Activated naive CD4-positive, alpha-beta T cell treated with anti-CD3 and anti-CD28 coated beads for 36 hours (primary cell): ENCODE data around the gene SZRD1. TPM values are rescaled to one million over a fixed set of nuclear protein-coding genes. Genes with fewer than 3 reads are reported as not detected.
"Not testable (repeated sequence)": the region's sequence is repeated elsewhere in the genome, so short reads cannot be mapped to it uniquely, and the experiment has no call there.

Source experiments
- CTCF ChIA-PET: fragments of 350-600 bp; sonication (Branson Sonifier 250); formaldehyde crosslinking; loops from one replicate; lab custom pipeline; 2021; ENCODE audit warnings: antibody characterized with exemption; lab: Charles Lee
- DNase-seq: peaks from one replicate; pipeline ENCODE4 v3.0.0-alpha.2; 2020
- H3K27ac Mint-ChIP-seq: one replicate; pipeline ENCODE4 v1.8.0; 2021; ENCODE audit warnings: mild to moderate bottlenecking, mixed read lengths
- H3K27me3 Mint-ChIP-seq: one replicate; pipeline ENCODE4 v1.8.0; 2021; ENCODE audit warnings: low read depth, mixed read lengths
- H3K36me3 Mint-ChIP-seq: one replicate; pipeline ENCODE4 v1.8.0; 2021; ENCODE audit warnings: low read depth, mixed read lengths
- H3K4me1 Mint-ChIP-seq: one replicate; pipeline ENCODE4 v1.8.0; 2021; ENCODE audit warnings: low read depth, mixed read lengths
- H3K4me3 Mint-ChIP-seq: one replicate; pipeline ENCODE4 v1.8.0; 2021; ENCODE audit warnings: mild to moderate bottlenecking, moderate library complexity, mixed read lengths
- H3K9me3 Mint-ChIP-seq: one replicate; pipeline ENCODE4 v1.8.0; 2021; ENCODE audit warnings: mixed read lengths
- intact Hi-C: fragments of 100-400 bp; cut with micrococcal nuclease; formaldehyde crosslinking; loops from one replicate; pipeline ENCODE4 v1.15.1; 2023
- total RNA-seq, 2 experiments: library from RNA; stranded (reverse); gene quantifications; one replicate each; pipeline ENCODE4 v1.2.3, GENCODE V29; 2021

The SZRD1 gene, protein sequence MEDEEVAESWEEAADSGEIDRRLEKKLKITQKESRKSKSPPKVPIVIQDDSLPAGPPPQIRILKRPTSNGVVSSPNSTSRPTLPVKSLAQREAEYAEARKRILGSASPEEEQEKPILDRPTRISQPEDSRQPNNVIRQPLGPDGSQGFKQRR
- total RNA-seq: 100 to 1,000 TPM; 169 to 179 TPM

DNA sequence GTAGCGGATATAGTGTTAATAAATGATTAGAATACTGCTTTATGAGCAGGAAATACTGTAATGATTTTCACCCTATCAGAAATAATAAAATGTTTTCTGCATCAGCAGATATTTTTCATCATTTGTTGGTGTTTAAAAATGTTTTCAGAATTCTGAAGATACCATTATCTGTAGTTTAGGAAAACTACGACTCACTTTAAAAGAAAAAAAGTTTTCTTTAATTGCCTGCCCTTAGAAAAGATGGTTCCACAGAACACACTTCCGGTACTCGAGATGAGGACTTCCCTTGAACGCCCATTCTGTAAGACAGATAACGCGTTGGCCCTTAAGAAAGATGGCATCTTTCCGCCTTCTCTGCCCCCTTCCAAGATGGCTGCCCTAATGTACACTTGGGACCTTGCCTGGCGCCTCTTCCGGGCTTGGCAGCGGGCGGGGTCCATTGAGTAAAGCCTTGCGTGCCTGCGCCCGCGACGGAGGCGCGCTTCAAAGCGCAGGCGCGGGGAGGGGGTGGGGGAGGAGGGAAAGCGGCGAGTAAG, at the start of gene SZRD1:
TSS of gene SZRD1 (plus strand) at position 521 of the 536 bp plus-strand sequence. CDS start 16 bp downstream, outside the sequence.
- Mint-ChIP-seq H3K36me3 (peaks cover 6% of the 10 kb centered on the region), H3K9me3 (no peaks in the 10 kb centered on the region), H3K27ac (peak within 1 kb of the TSS; percentile 98), H3K4me3 (peak within 1 kb of the TSS; percentile 93), H3K4me1 (peaks cover 35% of the 10 kb centered on the region), H3K27me3 (no peaks in the 10 kb centered on the region)
- CTCF ChIA-PET: interaction anchor here (0.7 to 5.9 kb wide), 3 partner anchors 13 to 285 kb away, joined by 3 to 49 read pairs (median 5); partner anchors contain the start of gene FBXO42
- peak; percentile 97 for DNase-seq
- intact Hi-C loops: loop anchor here (1.0 to 10.0 kb wide), 14 partner anchors 14 to 840 kb away; partner anchors contain the start of genes CPLANE2, DNAJC16, FBXO42 and NBPF1

DNA sequence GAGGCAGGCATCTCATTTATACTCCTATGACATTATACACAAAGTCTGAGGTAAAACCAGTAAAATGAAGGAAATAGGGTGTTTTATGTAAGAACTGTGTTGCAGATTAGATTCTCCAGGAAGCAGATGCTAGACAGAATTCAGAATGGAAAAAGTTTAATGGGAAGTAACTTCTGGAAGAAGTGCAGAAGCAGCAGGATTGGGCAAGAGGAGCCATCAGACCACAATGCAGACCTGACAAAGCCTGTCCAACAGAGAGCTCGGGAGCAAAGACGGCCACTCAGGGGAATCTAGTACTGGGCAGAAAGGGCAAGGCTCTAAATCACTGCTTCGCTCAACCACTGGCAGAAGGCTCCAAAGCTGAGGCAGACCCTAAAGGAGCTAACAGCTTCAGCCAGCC, 48.5 kb upstream of the SZRD1 start:
- Mint-ChIP-seq H3K27ac (no peak overlapping the region), H3K36me3 (peaks cover 4% of the 10 kb centered on the region), H3K9me3 (no peaks in the 10 kb centered on the region), H3K27me3 (no peaks in the 10 kb centered on the region), H3K4me1 (peaks cover 17% of the 10 kb centered on the region), H3K4me3 (no peak overlapping the region)
- DNase-seq: no peak
- CTCF ChIA-PET: no interaction called here
- intact Hi-C loops: no loop called here

DNA sequence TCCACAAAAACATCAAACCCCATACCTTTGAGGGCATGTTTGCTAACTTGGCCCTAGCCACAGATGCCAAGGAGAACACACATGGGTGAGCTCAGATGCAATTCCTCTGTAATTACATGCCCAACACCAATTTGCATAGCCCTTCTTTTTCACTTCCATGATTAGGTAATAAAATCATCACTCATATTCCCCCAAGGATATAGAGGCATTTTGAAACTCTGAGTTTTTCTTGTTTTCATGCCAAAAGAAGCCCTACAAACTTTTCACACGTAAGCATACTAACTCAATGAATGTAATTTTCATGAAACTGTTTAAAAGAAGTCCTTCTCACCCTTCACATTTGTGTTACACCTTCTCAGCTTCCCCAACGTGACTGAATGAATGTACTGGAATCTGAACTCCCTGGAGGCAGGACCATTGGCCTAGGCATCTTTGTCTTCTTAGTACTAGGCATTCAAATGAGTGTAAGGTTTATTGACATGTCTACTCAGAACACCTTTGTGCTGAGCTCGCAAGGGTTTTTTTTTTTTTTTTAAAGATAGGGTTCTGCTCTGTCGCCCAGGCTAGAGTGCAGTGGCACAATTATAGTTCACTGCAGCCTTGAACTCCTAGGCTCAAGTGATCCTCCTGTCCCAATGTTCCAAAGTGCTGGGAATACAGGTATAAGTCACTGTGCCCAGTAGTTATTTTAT, 45.7 kb upstream of the SZRD1 start:
- H3K36me3 Mint-ChIP-seq: peaks cover 1% of the 10 kb centered on the region
- no peaks in the 10 kb centered on the region for H3K9me3 Mint-ChIP-seq
- H3K27me3 Mint-ChIP-seq: no peaks in the 10 kb centered on the region
- intact Hi-C loops: no loop called here
- no peak overlapping the region for H3K4me3 Mint-ChIP-seq
- DNase-seq: no peak
- H3K4me1 Mint-ChIP-seq: peaks cover 22% of the 10 kb centered on the region
- CTCF ChIA-PET: interaction anchor here (1.0 kb wide), 1 partner anchor 242 kb away, joined by 3 read pairs; no protein-coding TSS in a partner anchor
- no peak overlapping the region for H3K27ac Mint-ChIP-seq

DNA sequence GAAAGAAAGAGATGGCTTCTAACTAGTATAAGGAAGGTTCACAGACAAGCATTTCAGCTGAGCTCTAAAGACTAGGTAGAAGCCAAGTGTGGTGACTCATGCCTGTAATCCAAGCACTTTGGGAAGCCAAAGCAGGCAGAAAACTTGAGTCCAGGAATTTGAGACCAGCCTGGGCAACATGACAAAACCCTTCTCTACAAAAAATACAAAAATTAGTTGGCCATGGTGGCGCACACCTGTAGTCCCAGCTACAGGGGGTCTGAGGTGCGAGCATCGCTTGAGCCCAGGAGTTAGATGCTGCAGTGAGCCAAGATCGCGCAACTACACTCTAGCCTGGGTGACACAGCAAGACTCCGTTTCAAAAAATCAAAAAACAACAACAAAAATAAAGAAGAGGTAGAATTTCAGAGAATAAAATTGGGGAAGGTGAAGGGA, 42.6 kb upstream of the SZRD1 start:
- Mint-ChIP-seq H3K4me1 (peaks cover 21% of the 10 kb centered on the region), H3K27me3 (no peaks in the 10 kb centered on the region), H3K36me3 (peaks cover 3% of the 10 kb centered on the region), H3K27ac (no peak overlapping the region), H3K4me3 (no peak overlapping the region), H3K9me3 (no peaks in the 10 kb centered on the region)
- CTCF ChIA-PET: no interaction called here
- intact Hi-C loops: no loop called here
- no peak for DNase-seq

DNA sequence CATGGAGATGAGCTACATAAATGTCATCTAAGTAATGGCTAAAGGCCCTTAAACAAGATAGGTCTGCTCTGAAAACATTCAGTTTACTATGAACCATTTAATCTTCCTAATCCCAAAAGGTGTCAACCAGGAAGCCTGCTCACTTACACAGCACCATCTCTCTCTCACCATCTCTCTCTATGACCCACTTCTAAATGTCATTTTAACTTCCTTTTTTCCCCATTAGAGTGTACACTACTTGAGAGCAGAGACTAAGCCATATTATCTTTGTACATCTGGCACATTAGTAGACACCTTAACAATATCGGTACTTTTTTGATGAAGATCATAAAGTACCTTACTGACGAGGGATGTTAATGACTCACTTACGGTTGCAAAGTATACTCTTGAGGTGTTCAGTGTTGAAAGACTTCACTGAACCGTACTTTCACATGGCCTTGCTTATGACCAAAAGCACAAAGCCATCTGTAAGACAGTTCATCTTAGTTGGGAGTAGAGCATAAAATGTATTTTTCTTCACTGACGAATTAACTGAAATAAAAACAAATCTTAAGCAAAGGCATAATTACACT, 40.1 kb upstream of the SZRD1 start:
- H3K4me3 Mint-ChIP-seq: no peak overlapping the region

DNA sequence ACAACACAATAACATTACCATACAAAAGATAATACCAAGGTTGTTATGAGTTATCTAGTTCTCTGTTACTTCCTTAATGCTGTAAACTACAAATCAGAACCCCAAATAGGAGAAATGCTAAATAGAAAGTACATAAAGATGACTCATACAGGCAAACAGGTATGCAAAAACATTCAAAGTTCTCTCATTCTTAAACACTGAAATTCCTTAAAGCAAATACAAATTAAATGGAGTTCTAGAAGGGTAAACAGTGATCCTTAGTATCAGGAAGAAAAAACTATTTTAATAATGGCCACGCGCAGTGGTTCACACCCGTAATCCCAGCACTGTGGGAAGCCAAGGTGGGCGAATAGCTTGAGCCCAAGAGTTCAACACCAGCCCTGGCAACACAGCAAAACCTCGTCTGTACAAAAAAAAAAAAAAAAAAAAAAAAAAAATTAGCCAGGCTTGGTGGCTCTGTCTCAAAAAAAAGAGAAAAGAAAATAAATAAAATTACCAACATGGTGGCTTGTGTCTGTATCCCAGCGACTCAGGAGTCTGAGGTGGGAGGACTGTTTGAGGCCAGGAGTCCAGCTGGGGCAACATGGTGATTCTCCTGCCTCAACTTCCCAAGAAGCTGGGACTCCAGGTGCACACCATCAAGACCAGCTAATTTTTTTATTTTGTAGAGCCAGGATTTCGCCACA, 32.2 kb upstream of the SZRD1 start:
- CTCF ChIA-PET: no interaction called here
- Mint-ChIP-seq H3K4me3 (no peak overlapping the region), H3K27ac (no peak overlapping the region), H3K36me3 (peaks cover 3% of the 10 kb centered on the region), H3K27me3 (no peaks in the 10 kb centered on the region), H3K9me3 (no peaks in the 10 kb centered on the region), H3K4me1 (peaks cover 24% of the 10 kb centered on the region)
- intact Hi-C loops: no loop called here
- no peak for DNase-seq

More for the DNA sequence above, 40.1 kb upstream of the SZRD1 start:
- Mint-ChIP-seq H3K27me3 (no peaks in the 10 kb centered on the region), H3K27ac (no peak overlapping the region), H3K9me3 (no peaks in the 10 kb centered on the region), H3K4me1 (peaks cover 15% of the 10 kb centered on the region), H3K36me3 (peaks cover 3% of the 10 kb centered on the region)
- intact Hi-C loops: no loop called here
- CTCF ChIA-PET: no interaction called here
- no peak for DNase-seq

DNA sequence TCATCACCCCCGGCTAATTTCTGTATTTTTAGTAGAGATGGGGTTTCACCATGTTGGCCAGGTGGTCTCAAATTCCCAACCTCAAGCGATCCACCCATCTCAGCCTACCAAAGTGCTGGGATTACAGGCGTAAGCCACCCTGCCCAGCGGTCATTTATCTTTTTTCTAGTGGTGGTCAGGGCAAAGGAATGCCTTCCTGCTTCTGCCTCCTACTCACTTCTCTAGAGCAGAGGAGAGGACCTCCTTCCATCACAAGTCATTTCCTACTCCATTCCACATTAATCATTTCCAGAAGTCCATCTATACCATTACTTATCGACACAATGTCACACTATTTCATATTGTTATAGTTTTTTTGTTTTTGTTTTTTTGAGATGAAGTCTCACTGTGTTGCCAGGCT, 28.1 kb upstream of the SZRD1 start:
- CTCF ChIA-PET: interaction anchor here (0.7 kb wide), 1 partner anchor 94 kb away, joined by 3 read pairs; no protein-coding TSS in a partner anchor
- no peak for DNase-seq
- intact Hi-C loops: no loop called here
- no peaks in the 10 kb centered on the region for H3K9me3 Mint-ChIP-seq
- H3K27me3 Mint-ChIP-seq: no peaks in the 10 kb centered on the region
- H3K36me3 Mint-ChIP-seq: peaks cover 3% of the 10 kb centered on the region
- no peak overlapping the region for H3K4me3 Mint-ChIP-seq
- peaks cover 21% of the 10 kb centered on the region for H3K4me1 Mint-ChIP-seq
- H3K27ac Mint-ChIP-seq: no peak overlapping the region

DNA sequence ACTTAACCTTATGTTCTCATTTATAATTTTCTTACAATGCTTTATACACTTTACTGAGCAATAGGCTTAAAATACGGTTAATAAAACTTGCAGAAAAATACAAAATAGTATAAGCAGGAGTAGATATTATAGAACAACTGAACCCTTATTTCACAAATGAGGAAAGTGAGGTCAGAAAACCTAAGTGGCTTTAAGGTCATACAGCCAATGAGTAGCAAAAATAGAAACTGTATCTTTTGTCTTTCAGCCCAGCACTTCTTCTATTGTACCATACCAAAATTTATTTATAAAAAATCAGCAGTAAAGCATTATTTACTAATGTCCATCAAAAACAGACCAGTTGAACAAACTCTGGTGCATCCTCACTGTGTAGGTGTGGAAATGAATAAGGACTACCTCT, 26.4 kb upstream of the SZRD1 start:
- no peaks in the 10 kb centered on the region for H3K9me3 Mint-ChIP-seq
- H3K27me3 Mint-ChIP-seq: no peaks in the 10 kb centered on the region
- no peak overlapping the region for H3K27ac Mint-ChIP-seq
- intact Hi-C loops: no loop called here
- no peak for DNase-seq
- H3K36me3 Mint-ChIP-seq: peaks cover 3% of the 10 kb centered on the region
- H3K4me3 Mint-ChIP-seq: no peak overlapping the region
- CTCF ChIA-PET: no interaction called here
- H3K4me1 Mint-ChIP-seq: peaks cover 13% of the 10 kb centered on the region

DNA sequence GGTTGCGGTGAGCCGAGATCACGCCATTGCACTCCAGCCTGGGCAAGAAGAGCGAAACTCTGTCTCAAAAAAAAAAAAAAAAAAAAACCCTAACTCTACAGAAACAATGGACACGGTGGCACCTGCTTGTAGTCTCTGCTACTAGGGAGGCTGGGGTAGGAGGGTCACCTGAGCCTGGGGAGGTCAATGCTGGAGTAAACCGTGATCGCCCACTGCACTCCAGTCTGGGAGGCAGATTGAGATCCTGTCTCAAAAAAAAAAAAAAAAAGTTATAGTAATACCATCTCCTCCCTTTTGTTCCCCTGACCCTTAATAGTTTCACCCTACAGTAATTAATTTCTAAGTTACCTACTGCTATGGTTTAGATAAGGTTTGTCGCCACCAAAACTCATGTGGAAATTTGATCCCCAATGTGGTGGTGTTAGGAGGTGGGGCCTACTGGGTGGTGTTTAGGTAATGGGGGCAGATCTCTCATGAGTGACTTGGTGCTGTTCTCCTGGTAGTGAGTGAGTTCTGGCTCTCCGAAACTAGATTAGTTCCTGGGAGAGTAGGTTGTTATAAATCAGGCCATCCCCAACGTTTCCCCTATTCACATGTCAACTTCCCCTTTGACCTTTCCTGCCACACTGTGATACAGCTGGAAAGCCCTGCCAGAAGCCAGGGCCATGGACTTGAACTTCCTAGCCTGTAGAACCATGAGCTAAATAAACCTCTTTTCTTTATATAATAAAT, 24.5 kb upstream of the SZRD1 start:
- intact Hi-C loops: no loop called here
- no peak overlapping the region for H3K27ac Mint-ChIP-seq
- no peaks in the 10 kb centered on the region for H3K9me3 Mint-ChIP-seq
- peaks cover 3% of the 10 kb centered on the region for H3K36me3 Mint-ChIP-seq
- no peak overlapping the region for H3K4me3 Mint-ChIP-seq
- CTCF ChIA-PET: interaction anchor here (1.5 kb wide), 1 partner anchor 98 kb away, joined by 3 read pairs; no protein-coding TSS in a partner anchor
- DNase-seq: no peak
- peaks cover 14% of the 10 kb centered on the region for H3K4me1 Mint-ChIP-seq
- H3K27me3 Mint-ChIP-seq: no peaks in the 10 kb centered on the region

DNA sequence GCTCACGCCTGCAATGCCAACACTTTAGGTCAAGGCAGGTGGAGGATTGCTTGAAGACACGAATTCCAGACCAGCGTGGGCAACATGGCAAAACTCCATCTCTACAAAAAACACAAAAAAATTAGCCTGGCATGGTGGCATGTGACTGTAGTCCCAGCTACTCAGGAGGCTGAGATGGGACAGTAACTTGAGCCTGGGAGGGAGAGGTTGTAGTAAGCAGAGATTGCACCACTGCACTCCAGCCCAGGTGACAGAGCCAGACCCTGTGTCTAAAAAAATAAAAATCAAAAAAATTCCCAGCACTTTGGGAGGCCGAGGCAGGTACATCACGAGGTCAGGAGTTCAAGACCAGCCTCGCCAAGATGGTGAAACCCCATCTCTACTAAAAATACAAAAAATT, 23.8 kb upstream of the SZRD1 start:
- H3K4me1 Mint-ChIP-seq: peaks cover 17% of the 10 kb centered on the region
- H3K36me3 Mint-ChIP-seq, intact Hi-C loops, H3K27ac Mint-ChIP-seq, DNase-seq, H3K27me3 Mint-ChIP-seq, H3K9me3 Mint-ChIP-seq, H3K4me3 Mint-ChIP-seq: not testable (repeated sequence)
- CTCF ChIA-PET: interaction anchor here (1.5 kb wide), 1 partner anchor 99 kb away, joined by 3 read pairs; no protein-coding TSS in a partner anchor

DNA sequence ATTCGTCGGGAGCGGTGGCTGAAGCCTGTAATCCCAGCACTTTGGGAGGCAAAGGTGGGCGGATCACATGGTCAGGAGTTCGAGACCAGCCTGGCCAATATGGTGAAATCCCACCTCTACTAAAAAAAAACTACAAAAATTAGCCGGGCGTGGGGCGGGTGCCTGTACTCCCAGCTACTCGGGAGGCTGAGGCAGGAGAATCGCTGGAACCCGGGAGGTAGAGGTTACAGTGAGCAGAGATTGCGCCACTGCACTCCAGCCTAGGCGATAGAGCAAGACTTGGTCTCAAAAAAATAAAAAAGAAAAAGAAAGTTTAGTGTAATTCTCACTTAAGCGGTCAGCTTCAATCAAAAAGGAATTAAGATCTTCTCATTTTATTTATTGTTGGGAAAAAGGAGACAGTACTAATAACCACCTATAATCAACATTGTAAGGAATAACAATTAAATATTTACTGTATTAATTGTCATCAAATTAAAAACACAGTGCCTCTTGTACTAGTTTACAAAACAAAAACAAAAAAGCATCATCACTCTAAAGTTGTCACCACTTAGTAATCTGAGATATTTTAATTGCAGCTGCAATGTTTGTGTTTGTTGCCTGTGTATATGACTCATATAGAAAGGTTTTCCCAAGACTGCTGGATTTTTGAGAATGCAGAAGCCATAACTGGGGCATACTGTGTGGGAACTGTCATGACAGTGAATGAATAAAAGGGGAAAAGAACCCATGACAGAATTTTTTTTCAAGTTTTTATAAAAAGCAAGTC, 18.4 kb upstream of the SZRD1 start:
- H3K4me1 Mint-ChIP-seq: peaks cover 36% of the 10 kb centered on the region
- CTCF ChIA-PET: interaction anchor here (0.6 to 1.6 kb wide), 3 partner anchors 7 to 23 kb away, joined by 3 to 4 read pairs (median 3); no protein-coding TSS in a partner anchor
- no peak overlapping the region for H3K4me3 Mint-ChIP-seq
- no peak for DNase-seq
- no peaks in the 10 kb centered on the region for H3K9me3 Mint-ChIP-seq
- H3K27me3 Mint-ChIP-seq: no peaks in the 10 kb centered on the region
- intact Hi-C loops: no loop called here
- no peak overlapping the region for H3K27ac Mint-ChIP-seq
- H3K36me3 Mint-ChIP-seq: no peaks in the 10 kb centered on the region
